Measurements from ENCODE around the gene DNAJB4. TPM values are rescaled to one million over a fixed set of nuclear protein-coding genes. Genes with fewer than 3 reads are reported as not detected.

Gene DNAJB4
- total and polyA plus RNA-seq, 2 of the 8 experiments (the other 6 are each of a cell fraction or from before 2014, with no cell fraction given) = 6.6 to 21.8 TPM

- H4K91ac ChIP-seq (replicated peaks; ENCODE audit: insufficient read length, low read length) = no peak overlapping the region
- H3K36me3 ChIP-seq (ENCODE audit: control insufficient read depth in 2 of 4, insufficient read depth in 4 of 4, low read length in 3 of 4) = no peaks in the 10 kb centered on the region
- peak overlapping the region; percentile 77 to 90 for H3K4me2 ChIP-seq (ENCODE audit: insufficient read depth in 1 of 2, low read depth in 2 of 2, low read length in 2 of 2)
- FAIRE-seq (no peak), DNase-seq (ENCODE audit: low read depth in 1 of 2, low spot score in 2 of 2) (no peak)
- no peak overlapping the region for H3K14ac ChIP-seq (ENCODE audit: insufficient read length)
- no peak overlapping the region for H3K23ac ChIP-seq (ENCODE audit: insufficient read length)
- H2BK5ac ChIP-seq (ENCODE audit: low read depth, low read length) = no peak overlapping the region
- 66% methylated on average over 14 of the region's 14 CpGs; no CpG with 5 or more reads in 1 of the 2 experiments for WGBS, 2 experiments (ENCODE audit: extremely low coverage in 1 of 2, insufficient coverage in 1 of 2, insufficient read length in 1 of 2, insufficient replicate concordance in 2 of 2, low coverage in 1 of 2, low lambda C conversion rate in 2 of 2, missing lambda C conversion rate in 1 of 2)
- no peak overlapping the region for H3K4ac ChIP-seq (replicated peaks; ENCODE audit: insufficient read length, low read depth, low read length)
- CTCF ChIA-PET (ENCODE audit: partially characterized antibody) = interaction anchor here (1.7 to 2.3 kb wide), 2 partner anchors 14 to 16 kb away, joined by 4 to 7 read pairs; no protein-coding TSS in a partner anchor
- no peak overlapping the region for H4K8ac ChIP-seq (ENCODE audit: extremely low read depth, insufficient read depth, low read length)
- peaks cover 4 to 28% (median 24%) of the 10 kb centered on the region in 4 experiments for H3K27me3 ChIP-seq (replicated peaks in 1 of 4; ENCODE audit: control insufficient read depth in 3 of 4, extremely low read depth in 1 of 4, insufficient read depth in 3 of 4, low read length in 3 of 4)
- peak overlapping the region; percentile 62 to 73 (median 70); a peak in 6 of 8 replicates for H3K4me3 ChIP-seq (ENCODE audit: extremely low read depth in 1 of 4, insufficient read depth in 2 of 4, low read depth in 3 of 4, low read length in 4 of 4)
- H2BK12ac ChIP-seq (ENCODE audit: low read depth, low read length) = no peak overlapping the region
- peak overlapping the region; percentile 26; the same call in 1 of the 2 replicates for H3K18ac ChIP-seq (ENCODE audit: extremely low read depth, low read length)
- H4K20me1 ChIP-seq (replicated peaks in 1 of 2; ENCODE audit: control insufficient read depth in 1 of 2, insufficient read depth in 2 of 2, low read length in 2 of 2) = no peaks in the 10 kb centered on the region
- H2BK15ac ChIP-seq (ENCODE audit: low read length) = no peak overlapping the region
- no peak overlapping the region for H2AK5ac ChIP-seq (ENCODE audit: low read depth, low read length)
- no peak overlapping the region for H3K27ac ChIP-seq (ENCODE audit: low read depth, low read length)
- H3K4me1 ChIP-seq (replicated peaks in 1 of 4; ENCODE audit: control insufficient read depth in 3 of 4, insufficient read depth in 4 of 4, low read length in 3 of 4) = peaks cover 0 to 9% (median 6%) of the 10 kb centered on the region in 4 experiments; a peak in 3 of 7 replicates
- no peak overlapping the region for H3K56ac ChIP-seq (replicated peaks; ENCODE audit: insufficient read length, low read depth, low read length)
- no peak overlapping the region for H2BK120ac ChIP-seq (replicated peaks; ENCODE audit: low read depth, low read length)
- H3K9ac ChIP-seq (replicated peaks in 1 of 4; ENCODE audit: extremely low read depth in 1 of 4, low read depth in 3 of 4, low read length in 3 of 4) = peak overlapping the region in 2 of 4 experiments; percentile 5 to 69; a peak in 3 of 7 replicates
- H3K9me3 ChIP-seq (ENCODE audit: insufficient read depth in 2 of 2, low read depth in 1 of 2, low read length in 1 of 2) = no peaks in the 10 kb centered on the region
- peaks cover 13% of the 10 kb centered on the region; the same call in 1 of the 2 replicates for H3K23me2 ChIP-seq (ENCODE audit: low read depth, low read length)
- H2BK20ac ChIP-seq (ENCODE audit: low read length) = 0 out of 2 replicates have a peak overlapping the region, but pooled peaks have one; percentile 8
- POLR2A ChIA-PET (ENCODE audit: partially characterized antibody) = interaction anchor here (0.8 to 2.9 kb wide), 6 partner anchors 11 to 69 kb away, joined by 3 to 25 read pairs (median 8); partner anchors contain the start of genes DNAJB4 and FUBP1
- peak overlapping the region; percentile 87 for H2AFZ ChIP-seq (ENCODE audit: low read length)
- no peaks in the 10 kb centered on the region for H3K79me2 ChIP-seq (ENCODE audit: control insufficient read depth in 1 of 2, insufficient read depth in 2 of 2, low read length in 2 of 2)
- H4K5ac ChIP-seq (ENCODE audit: insufficient read length, low read depth, low read length) = no peak overlapping the region
- H3K79me1 ChIP-seq (ENCODE audit: low read depth, low read length) = no peaks in the 10 kb centered on the region
- no peak for TF ChIP-seq MAFK (IDR thresholded peaks at IDR 0.05; ENCODE audit: low read depth, low read length)
- TF ChIP-seq FOSL1 (IDR thresholded peaks at IDR 0.05; ENCODE audit: insufficient read depth, low read depth, low read length) = no peak
- TF ChIP-seq YY1 (IDR thresholded peaks at IDR 0.05; ENCODE audit: low read depth, low read length) = no peak
- TF ChIP-seq, protein P1, sequence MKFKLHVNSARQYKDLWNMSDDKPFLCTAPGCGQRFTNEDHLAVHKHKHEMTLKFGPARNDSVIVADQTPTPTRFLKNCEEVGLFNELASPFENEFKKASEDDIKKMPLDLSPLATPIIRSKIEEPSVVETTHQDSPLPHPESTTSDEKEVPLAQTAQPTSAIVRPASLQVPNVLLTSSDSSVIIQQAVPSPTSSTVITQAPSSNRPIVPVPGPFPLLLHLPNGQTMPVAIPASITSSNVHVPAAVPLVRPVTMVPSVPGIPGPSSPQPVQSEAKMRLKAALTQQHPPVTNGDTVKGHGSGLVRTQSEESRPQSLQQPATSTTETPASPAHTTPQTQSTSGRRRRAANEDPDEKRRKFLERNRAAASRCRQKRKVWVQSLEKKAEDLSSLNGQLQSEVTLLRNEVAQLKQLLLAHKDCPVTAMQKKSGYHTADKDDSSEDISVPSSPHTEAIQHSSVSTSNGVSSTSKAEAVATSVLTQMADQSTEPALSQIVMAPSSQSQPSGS (IDR thresholded peaks at IDR 0.05; ENCODE audit: low read length) = no peak
- TF ChIP-seq ZNF274 (IDR thresholded peaks at IDR 0.05; ENCODE audit: borderline replicate concordance, extremely low read depth, low read length) = no peak
- no peak for TF ChIP-seq HDAC2 (IDR thresholded peaks at IDR 0.05; ENCODE audit: borderline replicate concordance in 1 of 2, low read depth in 2 of 2, low read length in 2 of 2)
- no peak for TF ChIP-seq SIRT6 (IDR thresholded peaks at IDR 0.05; ENCODE audit: low read length)
- no peak for TF ChIP-seq TAF1 (IDR thresholded peaks at IDR 0.05; ENCODE audit: low read depth, low read length)
- no peak for TF ChIP-seq SP2 (IDR thresholded peaks at IDR 0.05; ENCODE audit: low read length)
- no peak for TF ChIP-seq EGR1 (IDR thresholded peaks at IDR 0.05; ENCODE audit: borderline replicate concordance, low read depth, low read length)
These were observed 40.2 kb downstream of the DNAJB4 start for GRCh38 chr1:78044796-78045562.
